ENCODE results near the gene TMEM115.
"Not testable (repeated sequence)": the region's sequence is repeated elsewhere in the genome, so short reads cannot be mapped to it uniquely, and the experiment has no call there.

TMEM115 gene

GRCh38 chr3:50318615-50319014 lies 40.7 kb downstream of the TMEM115 start:
- DNase-seq (ENCODE audit: low spot score) = no peak

- no peak for DNase-seq (ENCODE audit: low spot score)
These were observed 41.2 kb downstream of the TMEM115 start for GRCh38 chr3:50318163-50318562.

GRCh38 chr3:50317300-50317699 lies 42.0 kb downstream of the TMEM115 start:
- DNase-seq (ENCODE audit: low spot score) = no peak

GRCh38 chr3:50316657-50317242 lies 42.6 kb downstream of the TMEM115 start:
- no peak for DNase-seq (ENCODE audit: low spot score)

- no peak for DNase-seq (ENCODE audit: low spot score)
These were observed 44.5 kb downstream of the TMEM115 start for GRCh38 chr3:50314816-50315215.

GRCh38 chr3:50314342-50314741 lies 45.0 kb downstream of the TMEM115 start:
- DNase-seq (ENCODE audit: low spot score) = no peak

- DNase-seq (ENCODE audit: low spot score) = not testable (repeated sequence)
These were observed 47.3 kb downstream of the TMEM115 start for GRCh38 chr3:50312041-50312440.

All from AG20443 (cell line).